Hepatic stellate cell (primary cell): Measurements from ENCODE around the gene UBB.

Source experiments
- DNase-seq: peaks from one replicate; pipeline ENCODE4 v3.0.0; 2011; ENCODE audit warnings: low spot score

UBB gene

DNA sequence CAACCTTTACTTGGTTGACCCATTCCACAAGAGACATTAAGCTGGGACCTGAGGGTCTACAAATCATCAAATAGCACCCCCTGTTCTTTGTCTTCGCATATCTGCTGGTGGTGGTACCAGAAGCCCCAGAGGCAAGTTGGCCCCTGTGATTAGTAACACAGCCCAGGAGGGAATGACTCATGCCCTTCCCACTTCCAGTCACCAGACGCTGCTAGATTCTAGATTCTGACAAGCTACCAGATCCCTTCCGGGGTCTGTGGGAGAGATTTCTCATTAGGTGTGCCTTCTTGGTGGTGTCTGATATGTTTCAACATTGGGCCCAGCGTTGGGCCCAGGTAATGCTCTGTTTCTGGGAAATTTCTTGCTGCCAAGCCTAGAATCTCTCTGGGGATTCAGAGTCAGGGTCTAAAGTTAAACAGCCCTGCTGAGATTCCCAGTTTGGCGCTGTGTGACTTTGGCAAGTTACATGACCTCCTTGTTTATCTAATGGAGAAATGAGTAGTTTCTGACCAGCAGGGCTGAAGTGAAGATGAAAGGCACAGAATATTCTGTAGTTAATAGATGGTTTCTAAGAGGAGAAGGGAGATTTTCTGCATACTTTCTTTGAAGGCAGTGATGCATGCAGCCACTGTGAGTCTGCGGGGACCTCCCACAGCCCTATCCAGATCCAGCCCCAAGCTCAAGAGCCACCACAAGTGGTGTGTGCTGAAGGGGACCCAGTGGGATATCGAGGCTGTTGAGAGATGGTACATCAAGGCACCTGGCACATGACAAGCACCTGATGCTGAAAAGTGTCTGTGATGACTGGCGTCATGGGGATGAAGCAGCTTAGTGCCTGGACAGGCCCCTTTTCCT lies 38.4 kb downstream of the UBB start:
- DNase-seq: peak; percentile 92

DNA sequence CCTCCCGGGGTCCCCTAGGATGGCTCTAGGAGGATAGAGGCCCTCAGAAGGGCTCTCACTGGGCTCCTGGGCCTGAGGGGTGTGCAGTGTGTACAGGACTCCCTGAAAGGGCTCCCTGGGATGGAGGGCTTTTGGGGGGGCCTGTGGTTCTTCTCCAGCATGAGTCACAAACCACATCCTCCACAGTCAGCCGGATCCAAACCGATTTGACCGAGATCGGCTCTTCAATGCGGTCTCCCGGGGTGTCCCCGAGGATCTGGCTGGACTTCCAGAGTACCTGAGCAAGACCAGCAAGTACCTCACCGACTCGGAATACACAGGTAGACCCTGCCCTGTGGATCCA lies 39.0 kb downstream of the UBB start:
- DNase-seq: peak; percentile 69

DNA sequence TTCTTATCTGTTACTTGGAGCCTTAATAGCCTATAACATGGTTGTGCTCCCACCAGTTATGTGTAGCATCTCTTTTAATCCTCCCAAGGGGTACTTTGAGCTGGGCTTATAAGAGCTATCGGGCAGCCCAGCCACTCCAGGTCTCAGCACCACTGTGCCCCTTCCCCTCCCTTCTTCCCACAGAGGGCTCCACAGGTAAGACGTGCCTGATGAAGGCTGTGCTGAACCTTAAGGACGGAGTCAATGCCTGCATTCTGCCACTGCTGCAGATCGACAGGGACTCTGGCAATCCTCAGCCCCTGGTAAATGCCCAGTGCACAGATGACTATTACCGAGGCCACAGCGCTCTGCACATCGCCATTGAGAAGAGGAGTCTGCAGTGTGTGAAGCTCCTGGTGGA lies 41.5 kb downstream of the UBB start:
- no peak for DNase-seq

DNA sequence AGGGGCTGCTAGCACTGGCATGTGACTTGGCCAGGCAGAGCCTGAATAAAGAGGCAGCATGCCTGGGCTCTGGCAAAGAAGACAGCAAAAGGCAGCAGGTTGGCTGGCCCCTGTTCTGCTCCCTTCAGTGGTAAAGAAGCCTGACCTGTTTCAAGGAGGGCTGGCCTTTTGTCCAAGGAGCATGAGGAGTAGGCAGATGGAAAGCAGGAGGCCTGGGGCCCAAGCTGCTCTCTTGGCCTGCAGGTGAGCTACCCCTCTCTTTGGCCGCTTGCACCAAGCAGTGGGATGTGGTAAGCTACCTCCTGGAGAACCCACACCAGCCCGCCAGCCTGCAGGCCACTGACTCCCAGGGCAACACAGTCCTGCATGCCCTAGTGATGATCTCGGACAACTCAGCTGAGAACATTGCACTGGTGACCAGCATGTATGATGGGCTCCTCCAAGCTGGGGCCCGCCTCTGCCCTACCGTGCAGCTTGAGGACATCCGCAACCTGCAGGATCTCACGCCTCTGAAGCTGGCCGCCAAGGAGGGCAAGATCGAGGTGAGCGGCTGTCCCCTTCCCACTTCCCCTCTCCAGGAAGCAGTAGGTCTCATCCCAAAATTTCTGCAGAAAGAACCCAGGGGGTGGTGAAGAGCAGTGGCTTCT lies 42.5 kb downstream of the UBB start:
- no peak for DNase-seq

DNA sequence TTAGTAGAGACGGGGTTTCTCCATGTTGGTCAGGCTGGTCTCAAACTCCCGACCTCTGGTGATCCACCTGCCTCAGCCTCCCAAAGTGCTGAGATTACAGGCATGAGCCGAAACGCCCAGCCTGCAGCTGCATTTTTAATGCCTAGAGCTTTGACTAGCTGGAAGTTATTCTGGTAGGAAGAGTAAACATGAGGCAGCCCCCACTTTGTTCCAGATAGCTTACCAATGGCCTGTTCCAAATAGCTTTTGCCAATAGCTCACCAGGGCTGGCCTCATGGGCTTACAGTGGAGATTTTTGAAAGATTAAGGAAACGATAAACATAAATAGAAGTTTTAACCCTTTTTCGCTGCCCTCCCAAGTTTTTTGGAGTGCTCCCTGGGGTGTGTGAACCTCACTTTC lies 44.3 kb downstream of the UBB start:
- DNase-seq: no peak

- DNase-seq: no peak
Measured at GRCh38 chr17:16425698-16426659, 45.1 kb downstream of the UBB start.

GRCh38 chr17:16427020-16427419 lies 46.1 kb downstream of the UBB start:
- DNase-seq: no peak

DNA sequence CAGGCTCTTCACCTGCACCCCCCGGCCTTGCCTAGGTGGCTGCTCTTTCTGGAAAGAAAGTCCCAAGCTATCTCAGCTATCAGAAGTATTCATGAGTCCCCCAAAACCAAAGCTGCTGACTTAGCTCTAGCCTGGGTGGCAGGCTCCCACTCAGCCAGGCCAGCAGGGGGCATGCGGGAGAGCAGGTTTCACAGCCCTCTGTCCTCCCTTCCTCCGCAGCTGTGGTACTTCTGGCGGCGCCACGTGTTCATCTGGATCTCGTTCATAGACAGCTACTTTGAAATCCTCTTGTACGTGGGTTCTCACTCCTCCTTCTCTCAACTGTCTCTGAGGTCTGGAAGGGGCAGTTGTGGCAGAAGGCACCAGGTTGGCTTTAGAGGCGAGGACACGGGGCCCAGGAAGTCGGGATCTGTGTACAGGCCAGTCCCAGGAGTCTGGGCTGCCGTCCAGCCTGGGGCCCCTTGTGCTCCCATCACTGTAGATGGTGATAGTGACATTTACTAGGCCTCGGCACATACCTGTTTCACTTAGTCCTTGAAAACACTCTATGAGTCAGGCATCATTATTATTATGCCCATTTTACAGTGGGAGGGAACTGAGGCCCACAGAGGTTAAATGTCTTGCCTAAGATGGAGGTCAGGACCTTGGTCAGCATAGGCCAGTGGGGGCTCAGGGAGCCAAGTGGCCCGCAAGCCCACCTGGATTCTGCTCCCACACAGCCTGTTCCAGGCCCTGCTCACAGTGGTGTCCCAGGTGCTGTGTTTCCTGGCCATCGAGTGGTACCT lies 47.4 kb downstream of the UBB start:
- no peak for DNase-seq

GRCh38 chr17:16429083-16429482 lies 48.2 kb downstream of the UBB start:
- DNase-seq: no peak

GRCh38 chr17:16430650-16431049 lies 49.8 kb downstream of the UBB start:
- no peak for DNase-seq

GRCh38 chr17:16432017-16432416 lies 51.1 kb downstream of the UBB start:
- DNase-seq: no peak
